GM23248 (cell line): Measurements from ENCODE around the gene GYS1. TPM values are rescaled to one million over a fixed set of nuclear protein-coding genes. Genes with fewer than 3 reads are reported as not detected.

Experiments used
- DNase-seq: peaks from one replicate; pipeline ENCODE4 v3.0.0-alpha.2; 2015
- H2AFZ ChIP-seq: fragments of 200-600 bp; sonication (generic); 2 replicates; pipeline ENCODE4 v1.6.1; 2016; ENCODE audit warnings: antibody characterized with exemption
- H3F3A ChIP-seq: fragments of 200-600 bp; sonication (generic); 2 replicates; pipeline ENCODE4 v1.6.1; 2016; ENCODE audit warnings: mild to moderate bottlenecking, antibody characterized with exemption, mixed run types; ENCODE audit not compliant: insufficient read depth
- H3K27ac ChIP-seq: fragments of 200-600 bp; sonication (generic); 2 replicates; pipeline ENCODE4 v1.5.1; 2016; ENCODE audit warnings: mild to moderate bottlenecking
- H3K27me3 ChIP-seq: fragments of 200-600 bp; sonication (generic); replicated peaks from 2 replicates; pipeline ENCODE4 v1.6.1; 2016; ENCODE audit warnings: mild to moderate bottlenecking; ENCODE audit not compliant: insufficient read depth
- H3K36me3 ChIP-seq: fragments of 200-600 bp; sonication (generic); 2 replicates; pipeline ENCODE4 v1.6.1; 2016; ENCODE audit warnings: low read depth, mild to moderate bottlenecking
- H3K4me1 ChIP-seq: fragments of 200-600 bp; sonication (generic); 2 replicates; pipeline ENCODE4 v1.6.1; 2016; ENCODE audit warnings: mild to moderate bottlenecking; ENCODE audit not compliant: insufficient read depth
- H3K4me2 ChIP-seq: fragments of 200-600 bp; sonication (generic); one replicate; pipeline ENCODE4 v1.6.1; 2016; ENCODE audit warnings: mild to moderate bottlenecking; ENCODE audit not compliant: unreplicated experiment
- H3K4me3 ChIP-seq: fragments of 200-600 bp; sonication (generic); 2 replicates; pipeline ENCODE4 v1.5.1; 2016; ENCODE audit warnings: mild to moderate bottlenecking
- H3K79me2 ChIP-seq: fragments of 200-600 bp; sonication (generic); 2 replicates; pipeline ENCODE4 v1.6.1; 2016; ENCODE audit warnings: mild to moderate bottlenecking; ENCODE audit not compliant: insufficient read depth
- H3K9ac ChIP-seq: fragments of 200-600 bp; sonication (generic); 2 replicates; pipeline ENCODE4 v1.6.1; 2016; ENCODE audit warnings: mild to moderate bottlenecking
- H3K9me2 ChIP-seq: fragments of 200-600 bp; sonication (generic); 2 replicates; pipeline ENCODE4 v1.6.1; 2016; ENCODE audit warnings: mixed run types, mild to moderate bottlenecking, moderate library complexity; ENCODE audit not compliant: insufficient read depth
- H3K9me3 ChIP-seq: fragments of 200-600 bp; sonication (generic); one replicate; pipeline ENCODE4 v1.6.1; 2017; ENCODE audit warnings: low read depth
- H4K20me1 ChIP-seq: fragments of 200-600 bp; sonication (generic); 2 replicates; pipeline ENCODE4 v1.6.0; 2016; ENCODE audit not compliant: insufficient read depth
- EZH2 ChIP-seq: fragments of 200-600 bp; sonication (generic); IDR thresholded peaks from 2 replicates; pipeline ENCODE4 v1.6.1; 2018; ENCODE audit warnings: antibody characterized with exemption, mild to moderate bottlenecking; ENCODE audit not compliant: insufficient read depth, poor library complexity, severe bottlenecking
- EZH2phosphoT487 ChIP-seq: fragments of 200-600 bp; sonication (generic); IDR thresholded peaks from 2 replicates; pipeline ENCODE4 v1.6.1; 2018; ENCODE audit warnings: antibody characterized with exemption, moderate library complexity, mild to moderate bottlenecking, low read depth; ENCODE audit not compliant: insufficient read depth
- WGBS, 2 experiments: methylation state at CpG; one replicate each; pipeline ENCODE4 v1.1.6; 2015 to 2017; ENCODE audit warnings: low lambda C conversion rate in 2 of 2, low coverage in 1 of 2; ENCODE audit errors: missing lambda C conversion rate in 2 of 2; 5-methylcytosine and 5-hydroxymethylcytosine counted together
- in situ Hi-C: fragments of 300-500 bp; cut with MboI; formaldehyde crosslinking; loops from 2 replicates; pipeline ENCODE4 v1.15.0; 2020
- microRNA-seq: library from miRNA; unstranded; fragments of <30 nt; microRNA quantifications from one replicate; pipeline ENCODE4, GENCODE V29; 2016; ENCODE audit warnings: borderline number of aligned reads
- polyA plus RNA-seq: library from polyadenylated mRNA; unstranded; fragments of >200 nt; fragmentation: Nextera tagmentation; extraction: Ambion mirVana; gene quantifications from 2 replicates; pipeline ENCODE4 v1.2.1, GENCODE V29; 2016
- small RNA-seq: library from RNA; depleted of rRNA; stranded (forward); fragments of <200 nt; gene quantifications from one replicate; pipeline ENCODE3, GENCODE V24; 2014; ENCODE audit warnings: low read depth, low replicate concordance
- total RNA-seq: library from RNA; depleted of rRNA; stranded (reverse); fragments of >200 nt; shearing (Covaris generic); gene quantifications from 2 replicates; pipeline ENCODE4 v1.2.3, GENCODE V29; 2014; rRNA removed

The GYS1 gene
- total and polyA plus RNA-seq, 2 experiments from 2014 or later: 78.4 to 85.6 TPM

DNA sequence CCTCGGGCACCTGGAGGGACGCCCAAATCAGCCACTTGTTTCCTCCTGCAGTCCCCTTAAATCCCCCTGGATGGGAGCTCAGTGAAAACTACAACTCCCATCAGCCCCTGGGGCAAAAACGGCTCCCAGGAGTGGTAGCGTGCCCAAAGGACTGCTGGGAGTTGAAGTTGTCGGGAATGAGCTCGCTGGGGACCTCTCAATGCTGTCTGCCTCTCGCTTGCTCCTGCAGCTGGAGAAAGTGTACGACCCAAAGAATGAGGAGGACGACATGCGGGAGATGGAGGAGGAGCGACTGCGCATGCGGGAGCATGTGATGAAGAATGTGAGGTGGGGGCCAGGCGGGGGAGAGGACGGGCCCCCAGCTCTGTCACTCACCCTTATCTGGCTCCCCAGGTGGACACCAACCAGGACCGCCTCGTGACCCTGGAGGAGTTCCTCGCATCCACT, 74.3 kb downstream of the GYS1 start:
- DNase-seq: peak; percentile 44
- Histone ChIP-seq H3K4me1 (no peaks in the 10 kb centered on the region), H3K4me3 (no peak overlapping the region), H2AFZ (no peak overlapping the region), H3K79me2 (no peaks in the 10 kb centered on the region), H3K9me2 (no peaks in the 10 kb centered on the region), H3K9me3 (no peaks in the 10 kb centered on the region), H3K4me2 (no peak overlapping the region), H3F3A (no peaks in the 10 kb centered on the region), H3K27me3 (no peaks in the 10 kb centered on the region), H3K9ac (no peak overlapping the region), H4K20me1 (no peaks in the 10 kb centered on the region), H3K36me3 (peaks cover 12% of the 10 kb centered on the region; the same call in 1 of the 2 replicates), H3K27ac (no peak overlapping the region)
- TF ChIP-seq EZH2phosphoT487 (no peak), EZH2 (no peak)
- in situ Hi-C loops: no loop called here
- WGBS, 2 experiments: 83 to 84% methylated on average over 18 of the region's 18 CpGs

Small RNA genes within 50 kb of the gene (microRNA-seq; reads per million reads assigned to microRNA genes)
- gene MIR6798: not detected

Small RNA genes within 50 kb of the gene (small RNA-seq; reads per million reads assigned to genes)
- not detected for gene AC026803.1
- gene MIR6798: not detected

Other genes with a start within 250 kb of the GYS1 start
- gene IZUMO1, start 246.4 kb downstream of the GYS1 start, total RNA-seq: not detected in 2 replicates
- not detected in 2 replicates for gene IZUMO1, start 246.4 kb downstream of the GYS1 start, polyA plus RNA-seq
- not detected in 2 replicates for gene FUT1, start 240.7 kb downstream of the GYS1 start, total RNA-seq
- gene FUT1, start 240.7 kb downstream of the GYS1 start, polyA plus RNA-seq: not detected in 2 replicates
- not detected in 2 replicates for gene FGF21, start 237.8 kb downstream of the GYS1 start, total RNA-seq
- not detected in 2 replicates for gene FGF21, start 237.8 kb downstream of the GYS1 start, polyA plus RNA-seq
- gene BCAT2, start 182.3 kb downstream of the GYS1 start, total RNA-seq: 29.7 and 34.7 TPM in 2 replicates
- 48.5 and 51.2 TPM in 2 replicates for gene BCAT2, start 182.3 kb downstream of the GYS1 start, polyA plus RNA-seq
- 2.6 and 3.9 TPM in 2 replicates for gene HSD17B14, start 156.8 kb downstream of the GYS1 start, total RNA-seq
- gene HSD17B14, start 156.8 kb downstream of the GYS1 start, polyA plus RNA-seq: 3.7 and 4.4 TPM in 2 replicates
- gene PLEKHA4, start 124.7 kb downstream of the GYS1 start, total RNA-seq: 12.3 and 14.2 TPM in 2 replicates
- gene PLEKHA4, start 124.7 kb downstream of the GYS1 start, polyA plus RNA-seq: 16.6 and 19.4 TPM in 2 replicates
- gene PPP1R15A, start 120.9 kb downstream of the GYS1 start, total RNA-seq: 63.8 and 71.3 TPM in 2 replicates
- 78.9 and 83.0 TPM in 2 replicates for gene PPP1R15A, start 120.9 kb downstream of the GYS1 start, polyA plus RNA-seq
- not detected in 2 replicates for gene TULP2, start 94.6 kb downstream of the GYS1 start, total RNA-seq
- not detected in 2 replicates for gene TULP2, start 94.6 kb downstream of the GYS1 start, polyA plus RNA-seq
- 362 and 401 TPM in 2 replicates for gene NUCB1, start 93.0 kb downstream of the GYS1 start, total RNA-seq
- 412 and 438 TPM in 2 replicates for gene NUCB1, start 93.0 kb downstream of the GYS1 start, polyA plus RNA-seq
- not detected in 2 replicates for gene DHDH, start 59.6 kb downstream of the GYS1 start, total RNA-seq
- gene DHDH, start 59.6 kb downstream of the GYS1 start, polyA plus RNA-seq: not detected in 2 replicates
- 106 and 119 TPM in 2 replicates for gene BAX, start 38.4 kb downstream of the GYS1 start, total RNA-seq
- 92.7 and 97.3 TPM in 2 replicates for gene BAX, start 38.4 kb downstream of the GYS1 start, polyA plus RNA-seq
- 2,276 and 2,848 TPM in 2 replicates for gene FTL, start 28.0 kb downstream of the GYS1 start, total RNA-seq
- 8,171 and 8,242 TPM in 2 replicates for gene FTL, start 28.0 kb downstream of the GYS1 start, polyA plus RNA-seq
- gene RUVBL2, start 578 bp upstream of the GYS1 start, total RNA-seq: 177 TPM in 2 replicates
- 129 and 130 TPM in 2 replicates for gene RUVBL2, start 578 bp upstream of the GYS1 start, polyA plus RNA-seq
- gene LHB, start 23.8 kb upstream of the GYS1 start, total RNA-seq: not detected in 2 replicates
- gene LHB, start 23.8 kb upstream of the GYS1 start, polyA plus RNA-seq: 0.54 and 0.85 TPM in 2 replicates
- not detected in 2 replicates for gene CGB3, start 31.0 kb upstream of the GYS1 start, total RNA-seq
- gene CGB3, start 31.0 kb upstream of the GYS1 start, polyA plus RNA-seq: 0.76 TPM in 1 of 2 replicates, not detected in the other
- gene CGB2, start 38.6 kb upstream of the GYS1 start, total RNA-seq: not detected in 2 replicates
- gene CGB2, start 38.6 kb upstream of the GYS1 start, polyA plus RNA-seq: 0.75 TPM in 1 of 2 replicates, not detected in the other
- gene CGB1, start 43.6 kb upstream of the GYS1 start, total RNA-seq: 3.2 and 4.2 TPM in 2 replicates
- gene CGB1, start 43.6 kb upstream of the GYS1 start, polyA plus RNA-seq: 1.3 TPM in 1 of 2 replicates, not detected in the other
- not detected in 2 replicates for gene CGB5, start 50.5 kb upstream of the GYS1 start, total RNA-seq
- gene CGB5, start 50.5 kb upstream of the GYS1 start, polyA plus RNA-seq: 1.3 and 1.7 TPM in 2 replicates
- gene CGB8, start 55.8 kb upstream of the GYS1 start, total RNA-seq: 4.5 TPM in 1 of 2 replicates, not detected in the other
- 1.9 and 2.0 TPM in 2 replicates for gene CGB8, start 55.8 kb upstream of the GYS1 start, polyA plus RNA-seq
- 0.38 and 0.54 TPM in 2 replicates for gene CGB7, start 64.4 kb upstream of the GYS1 start, total RNA-seq
- 2.2 and 2.8 TPM in 2 replicates for gene CGB7, start 64.4 kb upstream of the GYS1 start, polyA plus RNA-seq
- gene NTF4, start 71.5 kb upstream of the GYS1 start, total RNA-seq: not detected in 2 replicates
- gene NTF4, start 71.5 kb upstream of the GYS1 start, polyA plus RNA-seq: 0.51 TPM in 1 of 2 replicates, not detected in the other
- not detected in 2 replicates for gene KCNA7, start 79.4 kb upstream of the GYS1 start, total RNA-seq
- 0.04 and 0.13 TPM in 2 replicates for gene KCNA7, start 79.4 kb upstream of the GYS1 start, polyA plus RNA-seq
- gene SNRNP70, start 92.1 kb upstream of the GYS1 start, total RNA-seq: 146 and 184 TPM in 2 replicates
- 102 and 104 TPM in 2 replicates for gene SNRNP70, start 92.1 kb upstream of the GYS1 start, polyA plus RNA-seq
- gene LIN7B, start 121.1 kb upstream of the GYS1 start, total RNA-seq: 10.7 and 12.5 TPM in 2 replicates
- 11.9 and 12.6 TPM in 2 replicates for gene LIN7B, start 121.1 kb upstream of the GYS1 start, polyA plus RNA-seq
- gene C19orf73, start 125.8 kb upstream of the GYS1 start, total RNA-seq: 0.86 TPM in 1 of 2 replicates, not detected in the other
- 1.0 and 1.4 TPM in 2 replicates for gene C19orf73, start 125.8 kb upstream of the GYS1 start, polyA plus RNA-seq
- gene PPFIA3, start 126.2 kb upstream of the GYS1 start, total RNA-seq: 0.63 and 2.4 TPM in 2 replicates
- gene PPFIA3, start 126.2 kb upstream of the GYS1 start, polyA plus RNA-seq: 1.2 TPM in 2 replicates
- not detected in 2 replicates for gene HRC, start 162.1 kb upstream of the GYS1 start, total RNA-seq
- 0.10 TPM in 1 of 2 replicates, not detected in the other for gene HRC, start 162.1 kb upstream of the GYS1 start, polyA plus RNA-seq
- 18.4 and 18.8 TPM in 2 replicates for gene TRPM4, start 164.5 kb upstream of the GYS1 start, total RNA-seq
- gene TRPM4, start 164.5 kb upstream of the GYS1 start, polyA plus RNA-seq: 15.8 and 20.1 TPM in 2 replicates